ENCODE results near the gene ATP11A.

The ATP11A gene

GRCh38 chr13:112716841-112717520, 27.1 kb downstream of the ATP11A start:
- Histone ChIP-seq H3K27me3 (ENCODE audit: low read depth, low read length) (no peaks in the 10 kb centered on the region), H3K27ac (ENCODE audit: low read length) (no peak overlapping the region), H3K36me3 (replicated peaks; ENCODE audit: low read depth, low read length) (no peaks in the 10 kb centered on the region), H3K4me1 (ENCODE audit: low read length) (peaks cover 2% of the 10 kb centered on the region), H3K4me3 (ENCODE audit: low read length) (no peak overlapping the region), H3K9me3 (ENCODE audit: insufficient read depth, low read length) (no peaks in the 10 kb centered on the region), H3K79me2 (ENCODE audit: low read length) (peaks cover 49% of the 10 kb centered on the region), H2AFZ (ENCODE audit: low read depth, low read length) (no peak overlapping the region), H3K9ac (ENCODE audit: low read length) (no peak overlapping the region), H3K4me2 (ENCODE audit: low read length) (no peak overlapping the region), H4K20me1 (ENCODE audit: insufficient read depth, low read length) (peaks cover 66% of the 10 kb centered on the region)
- no peak for TF ChIP-seq EZH2phosphoT487 (IDR thresholded peaks at IDR 0.05; ENCODE audit: low read depth)
- no peak for TF ChIP-seq CTCF (IDR thresholded peaks at IDR 0.05; ENCODE audit: low read depth, low read length)

GRCh38 chr13:112718318-112718717, 28.5 kb downstream of the ATP11A start:
- no peaks in the 10 kb centered on the region for H3K4me1 ChIP-seq (ENCODE audit: low read length)
- H3K9ac ChIP-seq (ENCODE audit: low read length), result no peak overlapping the region
- H3K27ac ChIP-seq (ENCODE audit: low read length), result no peak overlapping the region
- H3K79me2 ChIP-seq (ENCODE audit: low read length), result peaks cover 41% of the 10 kb centered on the region
- H2AFZ ChIP-seq (ENCODE audit: low read depth, low read length), result no peak overlapping the region
- H3K36me3 ChIP-seq (replicated peaks; ENCODE audit: low read depth, low read length), result no peaks in the 10 kb centered on the region
- no peak overlapping the region for H3K4me3 ChIP-seq (ENCODE audit: low read length)
- H3K27me3 ChIP-seq (ENCODE audit: low read depth, low read length), result no peaks in the 10 kb centered on the region
- peaks cover 63% of the 10 kb centered on the region for H4K20me1 ChIP-seq (ENCODE audit: insufficient read depth, low read length)
- TF ChIP-seq EZH2phosphoT487 (IDR thresholded peaks at IDR 0.05; ENCODE audit: low read depth), result no peak
- no peak for TF ChIP-seq CTCF (IDR thresholded peaks at IDR 0.05; ENCODE audit: low read depth, low read length)
- no peaks in the 10 kb centered on the region for H3K9me3 ChIP-seq (ENCODE audit: insufficient read depth, low read length)
- no peak overlapping the region for H3K4me2 ChIP-seq (ENCODE audit: low read length)

- no peak for TF ChIP-seq EZH2phosphoT487 (IDR thresholded peaks at IDR 0.05; ENCODE audit: low read depth)
- no peak for TF ChIP-seq CTCF (IDR thresholded peaks at IDR 0.05; ENCODE audit: low read depth, low read length)
- Histone ChIP-seq H3K9ac (ENCODE audit: low read length) (no peak overlapping the region), H3K4me2 (ENCODE audit: low read length) (no peak overlapping the region), H3K79me2 (ENCODE audit: low read length) (peaks cover 46% of the 10 kb centered on the region), H3K36me3 (replicated peaks; ENCODE audit: low read depth, low read length) (no peaks in the 10 kb centered on the region), H4K20me1 (ENCODE audit: insufficient read depth, low read length) (peaks cover 66% of the 10 kb centered on the region), H3K27me3 (ENCODE audit: low read depth, low read length) (no peaks in the 10 kb centered on the region), H3K4me1 (ENCODE audit: low read length) (no peaks in the 10 kb centered on the region), H3K27ac (ENCODE audit: low read length) (no peak overlapping the region), H3K9me3 (ENCODE audit: insufficient read depth, low read length) (no peaks in the 10 kb centered on the region), H2AFZ (ENCODE audit: low read depth, low read length) (no peak overlapping the region), H3K4me3 (ENCODE audit: low read length) (no peak overlapping the region)
Measured at GRCh38 chr13:112719016-112719415, 29.2 kb downstream of the ATP11A start.

GRCh38 chr13:112719556-112719955, 29.7 kb downstream of the ATP11A start:
- peaks cover 65% of the 10 kb centered on the region for H4K20me1 ChIP-seq (ENCODE audit: insufficient read depth, low read length)
- no peaks in the 10 kb centered on the region for H3K9me3 ChIP-seq (ENCODE audit: insufficient read depth, low read length)
- H3K36me3 ChIP-seq (replicated peaks; ENCODE audit: low read depth, low read length), result no peaks in the 10 kb centered on the region
- no peak overlapping the region for H3K4me3 ChIP-seq (ENCODE audit: low read length)
- TF ChIP-seq EZH2phosphoT487 (IDR thresholded peaks at IDR 0.05; ENCODE audit: low read depth) (no peak), CTCF (IDR thresholded peaks at IDR 0.05; ENCODE audit: low read depth, low read length) (no peak)
- no peaks in the 10 kb centered on the region for H3K4me1 ChIP-seq (ENCODE audit: low read length)
- peaks cover 47% of the 10 kb centered on the region for H3K79me2 ChIP-seq (ENCODE audit: low read length)
- no peak overlapping the region for H2AFZ ChIP-seq (ENCODE audit: low read depth, low read length)
- H3K27me3 ChIP-seq (ENCODE audit: low read depth, low read length), result no peaks in the 10 kb centered on the region
- H3K27ac ChIP-seq (ENCODE audit: low read length), result no peak overlapping the region
- no peak overlapping the region for H3K4me2 ChIP-seq (ENCODE audit: low read length)
- no peak overlapping the region for H3K9ac ChIP-seq (ENCODE audit: low read length)
